K562 (cell line): ENCODE measurements around the gene MAP3K4. TPM values are rescaled to one million over a fixed set of nuclear protein-coding genes. Genes with fewer than 3 reads are reported as not detected.

Experiments
- ARID1B ChIP-seq: fragments of 450-650 bp; IDR thresholded peaks from 2 replicates; pipeline ENCODE4 v1.6.1; 2016; ENCODE audit warnings: antibody characterized with exemption, mild to moderate bottlenecking, inconsistent platforms
- BRD9 ChIP-seq: fragments of 450-650 bp; IDR thresholded peaks from 2 replicates; pipeline ENCODE4 v1.6.1; 2018; ENCODE audit warnings: low read depth; ENCODE audit not compliant: partially characterized antibody
- DDX20 ChIP-seq: fragments of 450-650 bp; IDR thresholded peaks from 2 replicates; pipeline ENCODE4 v1.6.1; 2016; ENCODE audit warnings: missing genetic modification characterization, low read depth, mild to moderate bottlenecking, missing compliant biosample characterization, moderate library complexity
- DMBX1 ChIP-seq: fragments of 250-450 bp; sonication (Bioruptor Pico); IDR thresholded peaks from 2 replicates; pipeline ENCODE4 v1.8.0; 2022; ENCODE audit warnings: inconsistent platforms, mild to moderate bottlenecking, moderate library complexity, borderline replicate concordance
- EP300 ChIP-seq: IDR thresholded peaks from 2 replicates; pipeline ENCODE4 v1.6.1; 2012; ENCODE audit warnings: low read length, improper control_type of control experiment
- FOXJ3 ChIP-seq: sonication (generic); formaldehyde crosslinking; IDR thresholded peaks from 2 replicates; pipeline ENCODE4 v1.4.0; 2020; ENCODE audit warnings: mild to moderate bottlenecking, missing genetic modification reagents
- KLF6 ChIP-seq: fragments of 250-450 bp; sonication (Bioruptor Pico); IDR thresholded peaks from 2 replicates; pipeline ENCODE4 v1.4.0; 2020; ENCODE audit warnings: mild to moderate bottlenecking, moderate library complexity, borderline replicate concordance
- MIER1 ChIP-seq: fragments of 450-650 bp; IDR thresholded peaks from 2 replicates; pipeline ENCODE4 v1.6.1; 2016; ENCODE audit warnings: antibody characterized with exemption, mild to moderate bottlenecking, low read depth
- XRCC5 ChIP-seq: fragments of 200-400 bp; formaldehyde crosslinking; IDR thresholded peaks from 2 replicates; pipeline ENCODE4 v1.6.1; 2017; ENCODE audit warnings: low read depth, mild to moderate bottlenecking, low read length
- ZNF707 ChIP-seq: fragments of 250-450 bp; sonication (Bioruptor Pico); conservative IDR thresholded peaks from 2 replicates; pipeline ENCODE4 v1.8.0; 2022; ENCODE audit warnings: inconsistent platforms, mild to moderate bottlenecking, moderate library complexity
- polyA plus RNA-seq, 8 experiments: library from polyadenylated mRNA; depleted of rRNA in 4 of 8; stranded (reverse) in 5 of 8; unstranded in 3 of 8; fragments of >200 nt; fragmentation: Nextera tagmentation in 2 of 8; fragmentation: Illumina TruSeq in 1 of 8; extraction: Ambion mirVana in 2 of 8; extraction: Trizol in 1 of 8; gene quantifications; 2 replicates each; pipeline versions ENCODE4 v1.2.1 to v1.2.3, GENCODE V29; 2011 to 2014; ENCODE audit warnings: inconsistent platforms in 1 of 8, missing spikeins in 1 of 8
- total RNA-seq, 7 experiments: library from RNA; depleted of rRNA in 6 of 7; stranded (reverse); fragments of >200 nt in 6 of 7; fragmentation: Illumina TruSeq in 2 of 7; extraction: Trizol in 2 of 7; gene quantifications; 2 replicates each; pipeline versions ENCODE4 v1.2.1 to v1.2.3, GENCODE V29; 2011 to 2021; ENCODE audit warnings: low replicate concordance in 1 of 7
- TF ChIP-seq, protein P1 (sequence below): fragments of 250-450 bp; sonication (Bioruptor Pico); IDR thresholded peaks from 2 replicates; pipeline ENCODE4 v1.5.0; 2020; ENCODE audit warnings: mild to moderate bottlenecking
- TF ChIP-seq, protein P2 (sequence below): fragments of 450-650 bp; IDR thresholded peaks from 2 replicates; pipeline ENCODE4 v1.6.1; 2016; ENCODE audit warnings: missing biosample characterization, missing genetic modification characterization
- TF ChIP-seq, protein P3 (sequence below), 2 experiments: fragments of 450-650 bp; conservative IDR thresholded peaks; 2 replicates each; pipeline ENCODE4 v1.6.1; 2017; ENCODE audit warnings: mild to moderate bottlenecking in 2 of 2, moderate library complexity in 2 of 2
- TF ChIP-seq, protein P4 (sequence below): fragments of 450-650 bp; IDR thresholded peaks from 2 replicates; pipeline ENCODE4 v1.6.1; 2017; ENCODE audit warnings: antibody characterized with exemption, mild to moderate bottlenecking
- TF ChIP-seq, protein P5 (sequence below): sonication (generic); formaldehyde crosslinking; IDR thresholded peaks from 2 replicates; pipeline ENCODE4 v1.8.1; 2022; ENCODE audit warnings: missing genetic modification reagents
- TF ChIP-seq, protein P6 (sequence below): fragments of 450-650 bp; conservative IDR thresholded peaks from 2 replicates; pipeline ENCODE4 v1.6.1; 2016; ENCODE audit warnings: missing genetic modification characterization, low read depth, mild to moderate bottlenecking, missing compliant biosample characterization, moderate library complexity

The MAP3K4 gene
- total and polyA plus RNA-seq, 9 of the 15 experiments (the other 6 are each of a cell fraction or from before 2014, with no cell fraction given), result 21.0 to 77.2 (median 48.9) TPM

DNA sequence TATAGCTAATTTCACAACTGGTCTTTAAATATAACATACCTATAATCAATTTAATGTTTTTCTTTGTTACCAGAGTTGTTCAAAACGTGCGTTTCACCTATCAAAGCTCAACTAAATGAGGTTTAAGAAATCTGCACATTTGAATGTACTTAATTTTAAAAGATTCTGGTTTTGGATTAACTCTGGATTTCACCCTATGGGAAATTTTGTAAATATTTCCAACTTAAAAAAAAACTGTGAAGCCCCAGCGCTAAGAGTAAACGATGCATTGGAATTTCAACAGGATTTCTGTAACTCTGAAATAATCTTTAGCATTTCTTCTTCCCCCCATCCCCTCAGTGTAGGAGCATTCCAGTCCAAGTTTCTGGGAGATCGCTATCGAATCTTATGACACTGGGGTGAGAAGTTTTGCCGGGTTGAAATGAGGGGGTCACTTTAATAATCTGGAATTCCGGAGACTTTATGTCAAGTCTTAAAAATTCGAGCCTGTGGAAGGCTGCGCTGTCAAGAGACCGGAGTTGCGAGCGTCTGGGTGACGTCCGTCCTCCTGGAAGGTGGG, 643 bp upstream of the MAP3K4 start (continued):
- TF ChIP-seq, protein P1, sequence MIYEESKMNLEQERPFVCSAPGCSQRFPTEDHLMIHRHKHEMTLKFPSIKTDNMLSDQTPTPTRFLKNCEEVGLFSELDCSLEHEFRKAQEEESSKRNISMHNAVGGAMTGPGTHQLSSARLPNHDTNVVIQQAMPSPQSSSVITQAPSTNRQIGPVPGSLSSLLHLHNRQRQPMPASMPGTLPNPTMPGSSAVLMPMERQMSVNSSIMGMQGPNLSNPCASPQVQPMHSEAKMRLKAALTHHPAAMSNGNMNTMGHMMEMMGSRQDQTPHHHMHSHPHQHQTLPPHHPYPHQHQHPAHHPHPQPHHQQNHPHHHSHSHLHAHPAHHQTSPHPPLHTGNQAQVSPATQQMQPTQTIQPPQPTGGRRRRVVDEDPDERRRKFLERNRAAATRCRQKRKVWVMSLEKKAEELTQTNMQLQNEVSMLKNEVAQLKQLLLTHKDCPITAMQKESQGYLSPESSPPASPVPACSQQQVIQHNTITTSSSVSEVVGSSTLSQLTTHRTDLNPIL, result no peak
- TF ChIP-seq, protein P2, sequence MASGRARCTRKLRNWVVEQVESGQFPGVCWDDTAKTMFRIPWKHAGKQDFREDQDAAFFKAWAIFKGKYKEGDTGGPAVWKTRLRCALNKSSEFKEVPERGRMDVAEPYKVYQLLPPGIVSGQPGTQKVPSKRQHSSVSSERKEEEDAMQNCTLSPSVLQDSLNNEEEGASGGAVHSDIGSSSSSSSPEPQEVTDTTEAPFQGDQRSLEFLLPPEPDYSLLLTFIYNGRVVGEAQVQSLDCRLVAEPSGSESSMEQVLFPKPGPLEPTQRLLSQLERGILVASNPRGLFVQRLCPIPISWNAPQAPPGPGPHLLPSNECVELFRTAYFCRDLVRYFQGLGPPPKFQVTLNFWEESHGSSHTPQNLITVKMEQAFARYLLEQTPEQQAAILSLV (tag), result no peak
- TF ChIP-seq KLF6 (CRISPR knock-in tag) (no peak), MIER1 (peak; percentile 72; the same call in 1 of the 2 replicates), ZNF707 (CRISPR knock-in tag) (no peak), DDX20 (tag) (no peak), EP300 (no peak; the same call in none of the 2 replicates), ARID1B (peak; percentile 47), DMBX1 (peak; percentile 7; the same call in 1 of the 2 replicates), XRCC5 (peak; percentile 48; the same call in 1 of the 2 replicates), FOXJ3 (CRISPR knock-in tag) (no peak), BRD9 (peak; percentile 78)
- TF ChIP-seq, protein P3, sequence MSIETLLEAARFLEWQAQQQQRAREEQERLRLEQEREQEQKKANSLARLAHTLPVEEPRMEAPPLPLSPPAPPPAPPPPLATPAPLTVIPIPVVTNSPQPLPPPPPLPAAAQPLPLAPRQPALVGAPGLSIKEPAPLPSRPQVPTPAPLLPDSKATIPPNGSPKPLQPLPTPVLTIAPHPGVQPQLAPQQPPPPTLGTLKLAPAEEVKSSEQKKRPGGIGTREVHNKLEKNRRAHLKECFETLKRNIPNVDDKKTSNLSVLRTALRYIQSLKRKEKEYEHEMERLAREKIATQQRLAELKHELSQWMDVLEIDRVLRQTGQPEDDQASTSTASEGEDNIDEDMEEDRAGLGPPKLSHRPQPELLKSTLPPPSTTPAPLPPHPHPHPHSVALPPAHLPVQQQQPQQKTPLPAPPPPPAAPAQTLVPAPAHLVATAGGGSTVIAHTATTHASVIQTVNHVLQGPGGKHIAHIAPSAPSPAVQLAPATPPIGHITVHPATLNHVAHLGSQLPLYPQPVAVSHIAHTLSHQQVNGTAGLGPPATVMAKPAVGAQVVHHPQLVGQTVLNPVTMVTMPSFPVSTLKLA (conservative IDR thresholded peaks at IDR 0.05), result no peak
- TF ChIP-seq, protein P4, sequence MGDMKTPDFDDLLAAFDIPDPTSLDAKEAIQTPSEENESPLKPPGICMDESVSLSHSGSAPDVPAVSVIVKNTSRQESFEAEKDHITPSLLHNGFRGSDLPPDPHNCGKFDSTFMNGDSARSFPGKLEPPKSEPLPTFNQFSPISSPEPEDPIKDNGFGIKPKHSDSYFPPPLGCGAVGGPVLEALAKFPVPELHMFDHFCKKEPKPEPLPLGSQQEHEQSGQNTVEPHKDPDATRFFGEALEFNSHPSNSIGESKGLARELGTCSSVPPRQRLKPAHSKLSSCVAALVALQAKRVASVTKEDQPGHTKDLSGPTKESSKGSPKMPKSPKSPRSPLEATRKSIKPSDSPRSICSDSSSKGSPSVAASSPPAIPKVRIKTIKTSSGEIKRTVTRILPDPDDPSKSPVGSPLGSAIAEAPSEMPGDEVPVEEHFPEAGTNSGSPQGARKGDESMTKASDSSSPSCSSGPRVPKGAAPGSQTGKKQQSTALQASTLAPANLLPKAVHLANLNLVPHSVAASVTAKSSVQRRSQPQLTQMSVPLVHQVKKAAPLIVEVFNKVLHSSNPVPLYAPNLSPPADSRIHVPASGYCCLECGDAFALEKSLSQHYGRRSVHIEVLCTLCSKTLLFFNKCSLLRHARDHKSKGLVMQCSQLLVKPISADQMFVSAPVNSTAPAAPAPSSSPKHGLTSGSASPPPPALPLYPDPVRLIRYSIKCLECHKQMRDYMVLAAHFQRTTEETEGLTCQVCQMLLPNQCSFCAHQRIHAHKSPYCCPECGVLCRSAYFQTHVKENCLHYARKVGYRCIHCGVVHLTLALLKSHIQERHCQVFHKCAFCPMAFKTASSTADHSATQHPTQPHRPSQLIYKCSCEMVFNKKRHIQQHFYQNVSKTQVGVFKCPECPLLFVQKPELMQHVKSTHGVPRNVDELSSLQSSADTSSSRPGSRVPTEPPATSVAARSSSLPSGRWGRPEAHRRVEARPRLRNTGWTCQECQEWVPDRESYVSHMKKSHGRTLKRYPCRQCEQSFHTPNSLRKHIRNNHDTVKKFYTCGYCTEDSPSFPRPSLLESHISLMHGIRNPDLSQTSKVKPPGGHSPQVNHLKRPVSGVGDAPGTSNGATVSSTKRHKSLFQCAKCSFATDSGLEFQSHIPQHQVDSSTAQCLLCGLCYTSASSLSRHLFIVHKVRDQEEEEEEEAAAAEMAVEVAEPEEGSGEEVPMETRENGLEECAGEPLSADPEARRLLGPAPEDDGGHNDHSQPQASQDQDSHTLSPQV, result no peak
- TF ChIP-seq, protein P5, sequence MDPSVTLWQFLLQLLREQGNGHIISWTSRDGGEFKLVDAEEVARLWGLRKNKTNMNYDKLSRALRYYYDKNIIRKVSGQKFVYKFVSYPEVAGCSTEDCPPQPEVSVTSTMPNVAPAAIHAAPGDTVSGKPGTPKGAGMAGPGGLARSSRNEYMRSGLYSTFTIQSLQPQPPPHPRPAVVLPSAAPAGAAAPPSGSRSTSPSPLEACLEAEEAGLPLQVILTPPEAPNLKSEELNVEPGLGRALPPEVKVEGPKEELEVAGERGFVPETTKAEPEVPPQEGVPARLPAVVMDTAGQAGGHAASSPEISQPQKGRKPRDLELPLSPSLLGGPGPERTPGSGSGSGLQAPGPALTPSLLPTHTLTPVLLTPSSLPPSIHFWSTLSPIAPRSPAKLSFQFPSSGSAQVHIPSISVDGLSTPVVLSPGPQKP (CRISPR knock-in tag), result no peak
- TF ChIP-seq, protein P6, sequence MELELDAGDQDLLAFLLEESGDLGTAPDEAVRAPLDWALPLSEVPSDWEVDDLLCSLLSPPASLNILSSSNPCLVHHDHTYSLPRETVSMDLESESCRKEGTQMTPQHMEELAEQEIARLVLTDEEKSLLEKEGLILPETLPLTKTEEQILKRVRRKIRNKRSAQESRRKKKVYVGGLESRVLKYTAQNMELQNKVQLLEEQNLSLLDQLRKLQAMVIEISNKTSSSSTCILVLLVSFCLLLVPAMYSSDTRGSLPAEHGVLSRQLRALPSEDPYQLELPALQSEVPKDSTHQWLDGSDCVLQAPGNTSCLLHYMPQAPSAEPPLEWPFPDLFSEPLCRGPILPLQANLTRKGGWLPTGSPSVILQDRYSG (tag), result no peak
